HG02885 (cell line): ENCODE data around the gene ZNF267.
A peak's percentile ranks its signal among the peaks of the same experiment; 100 is the strongest.
"Not testable (repeated sequence)": the region's sequence is repeated elsewhere in the genome, so short reads cannot be mapped to it uniquely, and the experiment has no call there.

ENCODE experiments used
- ATAC-seq: cut with Tn5 transposase; IDR thresholded peaks from one replicate; pipeline ENCODE4 v1.9.1; 2021; ENCODE audit warnings: mild to moderate bottlenecking; ENCODE audit not compliant: unreplicated experiment, poor library complexity

Gene ZNF267

DNA sequence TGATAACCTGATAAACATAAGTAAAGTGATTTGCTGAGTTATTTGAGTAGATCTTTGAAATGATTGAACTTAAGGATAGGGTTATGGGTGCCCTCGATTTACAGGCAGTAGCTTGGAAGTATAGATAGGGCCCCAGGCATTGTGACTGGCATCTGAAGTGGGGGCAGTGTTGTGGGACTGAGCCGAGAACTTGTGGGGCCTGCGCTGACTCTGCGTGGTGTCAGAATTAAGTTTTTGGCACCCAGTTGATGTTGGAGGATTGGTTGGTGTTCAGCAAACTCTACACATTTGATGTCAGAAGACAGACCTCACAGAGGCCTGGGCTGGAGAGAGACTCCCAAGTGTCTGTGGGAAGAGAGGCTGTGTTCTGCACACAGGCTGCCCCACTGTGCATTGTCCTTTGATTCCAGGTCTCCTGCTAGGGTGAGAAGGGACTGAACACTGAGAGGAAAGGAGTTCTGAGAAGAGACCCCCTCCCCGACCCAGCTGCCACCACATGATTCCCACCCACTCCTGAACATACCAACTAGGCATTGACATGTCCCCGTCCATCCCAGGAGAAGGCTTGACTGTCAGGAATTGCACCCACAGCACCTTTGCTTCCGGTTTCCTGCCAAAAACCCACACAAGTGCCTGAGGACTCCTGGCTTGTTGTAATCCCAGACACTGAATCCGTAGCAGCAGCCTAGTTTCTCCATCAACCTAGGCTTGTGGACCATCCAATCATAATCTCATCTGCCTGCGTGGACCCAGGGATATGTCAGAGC lies 4.5 kb downstream of the ZNF267 start:
- no peak for ATAC-seq

DNA sequence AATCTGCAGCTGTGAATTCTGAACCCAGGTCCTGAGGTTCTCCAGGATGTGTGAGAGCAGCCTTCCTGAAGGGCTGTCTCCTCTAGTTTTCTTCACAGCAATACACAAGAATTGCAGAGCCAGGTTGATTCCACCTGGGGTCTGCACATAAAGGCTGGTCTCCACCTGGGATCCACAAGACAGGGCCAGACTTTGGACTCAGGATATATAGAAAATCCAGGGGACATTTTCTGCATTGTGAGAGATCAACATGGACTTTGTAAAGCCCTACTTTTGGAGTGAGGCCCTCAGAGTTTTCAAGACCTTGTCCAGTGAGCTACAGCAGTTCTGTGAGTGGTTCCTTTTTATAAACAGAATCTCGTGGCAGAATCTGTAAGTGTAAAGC lies 6.3 kb downstream of the ZNF267 start:
- no peak for ATAC-seq

- peak; percentile 51 for ATAC-seq
Observed at GRCh38 chr16:31880322-31880979, 6.8 kb downstream of the ZNF267 start.

- no peak for ATAC-seq
Observed at GRCh38 chr16:31886227-31886626, 12.6 kb downstream of the ZNF267 start.

- no peak for ATAC-seq
Observed at GRCh38 chr16:31888735-31889134, 15.1 kb downstream of the ZNF267 start.

DNA sequence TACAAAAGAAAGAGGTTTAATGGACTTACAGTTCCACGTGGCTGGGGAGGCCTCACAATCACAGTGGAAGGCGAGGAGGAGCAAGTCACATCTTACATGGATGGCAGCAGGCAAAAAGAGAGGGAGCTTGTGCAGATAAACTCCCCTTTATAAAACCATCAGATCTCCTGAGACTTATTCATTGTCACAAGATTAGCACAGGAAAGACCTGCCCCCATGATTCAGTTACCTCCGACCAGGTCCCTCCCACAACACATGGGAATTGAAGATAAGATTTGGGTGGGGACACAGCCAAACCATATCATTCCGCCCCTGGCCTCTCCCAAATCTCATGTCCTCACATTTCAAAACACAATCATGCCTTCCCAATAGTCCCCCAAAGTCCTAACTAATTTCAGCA lies 18.5 kb downstream of the ZNF267 start:
- ATAC-seq, result not testable (repeated sequence)

GRCh38 chr16:31893824-31894223 lies 20.2 kb downstream of the ZNF267 start:
- no peak for ATAC-seq

- ATAC-seq, result no peak
Observed at GRCh38 chr16:31897283-31897682, 23.7 kb downstream of the ZNF267 start.

DNA sequence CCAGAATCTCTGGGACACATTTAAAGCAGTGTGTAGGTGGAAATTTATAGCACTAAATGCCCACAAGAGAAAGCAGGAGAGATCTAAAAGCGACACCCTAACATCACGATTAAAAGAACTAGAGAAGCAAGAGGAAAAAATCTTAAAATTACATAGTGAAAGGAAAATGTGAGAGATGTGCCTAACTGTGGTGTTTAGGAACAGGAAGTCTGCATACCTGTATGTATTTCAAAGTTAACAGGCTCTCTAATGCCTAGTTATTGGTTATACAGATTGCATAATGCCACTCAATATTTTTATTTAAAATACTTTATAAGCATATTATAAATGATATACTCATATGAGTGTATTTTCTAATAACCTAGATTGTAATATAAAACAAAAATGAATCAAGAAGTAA lies 25.9 kb downstream of the ZNF267 start:
- ATAC-seq, result no peak

DNA sequence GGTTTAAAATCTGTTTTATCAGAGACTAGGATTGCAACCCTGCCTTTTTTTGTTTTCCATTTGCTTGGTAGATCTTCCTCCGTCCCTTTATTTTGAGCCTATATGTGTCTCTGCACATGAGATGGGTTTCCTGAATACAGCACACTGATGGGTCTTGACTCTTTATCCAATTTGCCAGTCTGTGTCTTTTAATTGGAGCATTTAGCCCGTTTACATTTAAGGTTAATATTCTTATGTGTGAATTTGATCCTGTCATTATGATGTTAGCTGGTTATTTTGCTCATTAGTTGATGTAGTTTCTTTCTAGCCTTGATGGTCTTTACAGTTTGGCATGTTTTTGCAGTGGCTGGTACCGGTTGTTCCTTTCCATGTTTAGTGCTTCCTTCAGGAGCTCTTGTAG lies 31.0 kb downstream of the ZNF267 start:
- not testable (repeated sequence) for ATAC-seq

DNA sequence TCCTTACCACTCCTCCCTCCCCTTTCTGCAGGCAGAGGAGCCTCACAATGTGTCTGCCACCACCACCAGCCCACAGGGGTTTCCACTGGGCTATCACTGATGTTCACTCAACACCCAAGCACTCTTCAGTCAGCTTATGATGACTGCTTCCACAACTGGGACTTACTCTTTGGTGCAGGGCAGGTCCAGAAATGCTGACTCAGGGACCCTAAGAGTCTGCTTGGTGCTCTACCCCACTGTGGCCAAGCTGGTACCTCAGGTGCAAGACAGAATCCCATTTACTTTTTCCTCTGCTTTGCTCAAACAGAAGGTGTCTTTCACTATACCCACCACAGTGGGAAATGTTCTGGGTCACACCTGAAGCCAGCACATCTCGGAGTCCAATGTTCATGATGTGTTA lies 40.1 kb downstream of the ZNF267 start:
- ATAC-seq, result no peak

GRCh38 chr16:31916056-31916488 lies 42.5 kb downstream of the ZNF267 start:
- ATAC-seq, result no peak

- no peak for ATAC-seq
Observed at GRCh38 chr16:31920373-31920772, 46.8 kb downstream of the ZNF267 start.

GRCh38 chr16:31951806-31952205 lies 78.2 kb downstream of the ZNF267 start:
- ATAC-seq, result not testable (repeated sequence)

- ATAC-seq, result not testable (repeated sequence)
Observed at GRCh38 chr16:31952206-31952605, 78.6 kb downstream of the ZNF267 start.

- ATAC-seq, result not testable (repeated sequence)
Observed at GRCh38 chr16:31956221-31956620, 82.6 kb downstream of the ZNF267 start.

DNA sequence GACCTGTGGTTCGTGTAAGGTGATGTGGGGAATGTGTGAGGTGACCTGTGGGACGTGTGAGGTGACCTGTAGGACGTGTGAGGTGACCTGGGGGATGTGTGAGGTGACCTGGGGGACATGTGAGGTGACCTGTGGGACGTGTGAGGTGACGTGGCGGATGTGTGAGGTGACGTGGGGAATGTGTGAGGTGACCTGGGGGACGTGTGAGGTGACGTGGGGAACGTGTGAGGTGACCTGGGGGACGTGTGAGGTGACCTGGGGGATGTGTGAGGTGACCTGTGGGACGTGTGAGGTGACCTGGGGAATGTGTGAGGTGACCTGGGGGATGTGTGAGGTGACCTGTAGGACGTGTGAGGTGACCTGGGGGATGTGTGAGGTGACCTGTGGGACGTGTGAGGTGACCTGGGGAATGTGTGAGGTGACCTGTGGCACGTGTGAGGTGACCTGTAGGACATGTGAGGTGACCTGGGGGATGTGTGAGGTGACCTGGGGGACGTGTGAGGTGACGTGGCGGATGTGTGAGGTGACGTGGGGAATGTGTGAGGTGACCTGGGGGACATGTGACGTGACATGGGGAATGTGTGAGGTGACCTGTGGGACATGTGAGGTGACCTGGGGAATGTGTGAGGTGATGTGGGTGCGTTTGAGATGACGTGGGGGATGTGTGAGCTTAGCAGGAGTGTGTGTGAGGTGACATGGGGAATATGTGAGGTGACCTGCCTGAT lies 86.7 kb downstream of the ZNF267 start:
- ATAC-seq, result not testable (repeated sequence)
